BJ (cell line): Measurements from ENCODE around the gene CAMKK1. TPM values are rescaled to one million over a fixed set of nuclear protein-coding genes. Genes with fewer than 3 reads are reported as not detected.

Experiments
- CTCF ChIA-PET: fragments of 350-600 bp; formaldehyde crosslinking; extraction: SDS; loops from one replicate; lab custom pipeline; 2021; ENCODE audit warnings: antibody characterized with exemption, inconsistent platforms; lab: Yijun Ruan, JAX
- POLR2A ChIA-PET: fragments of 300-600 bp; sonication (Branson Sonifier 250); formaldehyde crosslinking; extraction: SDS; loops from one replicate; lab custom pipeline; 2021; ENCODE audit warnings: antibody characterized with exemption; lab: Charles Lee
- DNase-seq: peaks from one replicate; pipeline ENCODE4 v3.0.0-alpha.2; 2011; ENCODE audit warnings: low read depth
- H3K27me3 ChIP-seq: 2 replicates; pipeline ENCODE4 v1.6.0; 2011; ENCODE audit warnings: low read length; ENCODE audit not compliant: control insufficient read depth, insufficient read depth
- H3K36me3 ChIP-seq: 2 replicates; pipeline ENCODE4 v1.5.1; 2011; ENCODE audit warnings: low read length; ENCODE audit not compliant: control insufficient read depth, insufficient read depth
- H3K4me3 ChIP-seq: 2 replicates; pipeline ENCODE4 v1.5.1; 2011; ENCODE audit warnings: low read depth, mild to moderate bottlenecking, control low read depth, low read length
- polyA plus RNA-seq: library from polyadenylated mRNA; depleted of rRNA; stranded (reverse); fragments of >200 nt; gene quantifications from 2 replicates; pipeline ENCODE4 v1.2.3, GENCODE V29; 2011
- TF ChIP-seq, protein P1 (sequence below): IDR thresholded peaks from 2 replicates; pipeline ENCODE4 v1.5.1; 2011; ENCODE audit warnings: low read depth, mild to moderate bottlenecking, control low read depth, inconsistent platforms, low read length, moderate library complexity; ENCODE audit not compliant: insufficient read depth

Gene CAMKK1
- polyA plus RNA-seq, 1 experiment: 6.1 TPM

GRCh38 chr17:3909257-3909656, 16.4 kb upstream of the CAMKK1 start:
- no peaks in the 10 kb centered on the region for H3K27me3 ChIP-seq
- no peak overlapping the region for H3K4me3 ChIP-seq
- H3K36me3 ChIP-seq: no peaks in the 10 kb centered on the region
- DNase-seq: no peak
- TF ChIP-seq, protein P1, sequence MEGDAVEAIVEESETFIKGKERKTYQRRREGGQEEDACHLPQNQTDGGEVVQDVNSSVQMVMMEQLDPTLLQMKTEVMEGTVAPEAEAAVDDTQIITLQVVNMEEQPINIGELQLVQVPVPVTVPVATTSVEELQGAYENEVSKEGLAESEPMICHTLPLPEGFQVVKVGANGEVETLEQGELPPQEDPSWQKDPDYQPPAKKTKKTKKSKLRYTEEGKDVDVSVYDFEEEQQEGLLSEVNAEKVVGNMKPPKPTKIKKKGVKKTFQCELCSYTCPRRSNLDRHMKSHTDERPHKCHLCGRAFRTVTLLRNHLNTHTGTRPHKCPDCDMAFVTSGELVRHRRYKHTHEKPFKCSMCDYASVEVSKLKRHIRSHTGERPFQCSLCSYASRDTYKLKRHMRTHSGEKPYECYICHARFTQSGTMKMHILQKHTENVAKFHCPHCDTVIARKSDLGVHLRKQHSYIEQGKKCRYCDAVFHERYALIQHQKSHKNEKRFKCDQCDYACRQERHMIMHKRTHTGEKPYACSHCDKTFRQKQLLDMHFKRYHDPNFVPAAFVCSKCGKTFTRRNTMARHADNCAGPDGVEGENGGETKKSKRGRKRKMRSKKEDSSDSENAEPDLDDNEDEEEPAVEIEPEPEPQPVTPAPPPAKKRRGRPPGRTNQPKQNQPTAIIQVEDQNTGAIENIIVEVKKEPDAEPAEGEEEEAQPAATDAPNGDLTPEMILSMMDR: no peak
- ChIA-PET CTCF (interaction anchor here (1.7 kb wide), 1 partner anchor 82 kb away, joined by 7 read pairs; no protein-coding TSS in a partner anchor), POLR2A (no interaction called here)

- H3K4me3 ChIP-seq: no peak overlapping the region
- H3K27me3 ChIP-seq: no peaks in the 10 kb centered on the region
- no peaks in the 10 kb centered on the region for H3K36me3 ChIP-seq
- ChIA-PET CTCF (interaction anchor here (0.6 to 1.7 kb wide), 4 partner anchors 17 to 80 kb away, joined by 3 to 7 read pairs (median 4); no protein-coding TSS in a partner anchor), POLR2A (no interaction called here)
- TF ChIP-seq, protein P1: 0 out of 2 replicates have a peak, but pooled peaks have one; percentile 18
- no peak for DNase-seq
These were observed 14.8 kb upstream of the CAMKK1 start for GRCh38 chr17:3907483-3908216.

DNA sequence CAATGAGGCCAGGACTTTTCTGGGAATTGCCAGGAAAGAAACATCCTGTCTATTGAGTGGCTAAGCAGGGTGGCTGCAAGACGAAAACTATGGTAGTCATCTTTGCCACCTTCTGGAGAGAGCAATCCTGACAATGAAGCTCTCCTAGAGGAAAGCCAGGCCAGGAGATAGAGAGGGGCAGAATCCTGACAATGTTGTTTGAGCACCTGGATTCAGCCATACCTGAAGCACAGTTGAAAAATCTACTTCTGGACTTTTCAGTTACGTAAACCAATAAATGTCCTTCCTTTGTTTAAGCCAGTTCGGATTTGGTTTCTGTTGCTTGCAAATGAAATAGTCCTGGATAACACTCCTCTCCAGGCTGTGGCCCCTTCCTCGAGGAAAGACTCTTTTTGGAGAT, 14.0 kb upstream of the CAMKK1 start:
- H3K4me3 ChIP-seq: no peak overlapping the region
- no peaks in the 10 kb centered on the region for H3K27me3 ChIP-seq
- POLR2A ChIA-PET: no interaction called here
- TF ChIP-seq, protein P1: no peak
- CTCF ChIA-PET: interaction anchor here (0.6 to 1.5 kb wide), 3 partner anchors 17 to 63 kb away, joined by 3 to 4 read pairs (median 3); no protein-coding TSS in a partner anchor
- DNase-seq: no peak
- no peaks in the 10 kb centered on the region for H3K36me3 ChIP-seq

DNA sequence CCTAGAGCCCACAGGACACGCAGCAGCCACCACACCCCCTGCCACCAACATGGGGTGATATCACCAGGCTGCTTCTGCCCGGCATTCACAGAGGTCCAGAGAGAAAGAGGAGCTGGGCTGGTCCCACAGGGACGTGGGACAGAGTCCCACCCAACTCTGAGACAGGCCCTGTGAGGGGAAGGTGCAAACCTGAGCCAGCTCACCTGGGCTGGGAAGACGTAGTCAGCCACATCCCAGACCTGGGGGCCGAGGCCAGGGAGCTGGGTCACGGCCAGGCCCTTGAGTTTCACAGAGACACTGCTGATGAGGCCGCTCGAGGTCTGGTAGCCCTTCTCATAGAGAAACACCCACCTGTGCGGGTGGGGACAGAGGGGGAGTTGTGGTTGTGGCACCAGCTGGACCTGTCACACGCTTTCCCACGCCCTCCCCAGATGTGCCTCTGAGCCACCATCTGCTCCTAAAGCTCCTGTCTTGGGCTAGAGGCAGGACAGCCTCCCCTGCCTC, 12.2 kb upstream of the CAMKK1 start:
- Histone ChIP-seq H3K4me3 (no peak overlapping the region), H3K36me3 (no peaks in the 10 kb centered on the region), H3K27me3 (no peaks in the 10 kb centered on the region)
- no peak for DNase-seq
- ChIA-PET POLR2A (no interaction called here), CTCF (interaction anchor here (1.1 to 5.2 kb wide), 2 partner anchors 9 to 69 kb away, joined by 4 to 45 read pairs; no protein-coding TSS in a partner anchor)
- TF ChIP-seq, protein P1: no peak

GRCh38 chr17:3904501-3904900, 11.6 kb upstream of the CAMKK1 start:
- ChIA-PET CTCF (interaction anchor here (5.2 kb wide), 1 partner anchor 9 kb away, joined by 45 read pairs; no protein-coding TSS in a partner anchor), POLR2A (no interaction called here)
- Histone ChIP-seq H3K4me3 (no peak overlapping the region), H3K27me3 (no peaks in the 10 kb centered on the region), H3K36me3 (no peaks in the 10 kb centered on the region)
- TF ChIP-seq, protein P1: no peak
- DNase-seq: no peak
